PC-9 (cell line): Measurements from ENCODE around the gene ESR1. TPM values are rescaled to one million over a fixed set of nuclear protein-coding genes. Genes with fewer than 3 reads are reported as not detected.

ENCODE experiments used
- BruUV-seq: library from RNA; stranded (reverse); fragments of 400-500 nt; replicated peaks from 2 replicates; lab custom pipeline; 2021; lab: Mats Ljungman, UMichigan
- CTCF ChIA-PET: fragments of 300-600 bp; sonication (Branson Sonifier 250); formaldehyde crosslinking; loops from one replicate; lab custom pipeline; 2022; ENCODE audit warnings: antibody characterized with exemption; lab: Charles Lee
- POLR2A ChIA-PET: fragments of 300-600 bp; sonication (Branson Sonifier 250); formaldehyde crosslinking; loops from one replicate; lab custom pipeline; 2022; ENCODE audit warnings: antibody characterized with exemption; ENCODE audit not compliant: unreplicated experiment; lab: Charles Lee
- DNase-seq, 2 experiments: peaks; one replicate each; pipeline versions ENCODE4 v3.0.0 to v3.0.0-alpha.2; 2015 to 2022; ENCODE audit warnings: mixed read lengths in 1 of 2
- H2AFZ ChIP-seq: fragments of 200-600 bp; sonication (generic); 2 replicates; pipeline ENCODE4 v1.8.1; 2017; ENCODE audit warnings: antibody characterized with exemption
- H3F3A ChIP-seq: fragments of 200-600 bp; sonication (generic); 2 replicates; pipeline ENCODE4 v1.8.1; 2017; ENCODE audit warnings: antibody characterized with exemption, mild to moderate bottlenecking, low read depth; ENCODE audit not compliant: insufficient read depth
- H3K27ac ChIP-seq: fragments of 200-600 bp; sonication (generic); 2 replicates; pipeline ENCODE4 v1.6.1; 2016; ENCODE audit warnings: mixed run types
- H3K27me3 ChIP-seq: fragments of 200-600 bp; sonication (generic); 2 replicates; pipeline ENCODE4 v1.6.1; 2016; ENCODE audit warnings: low read depth, mixed run types; ENCODE audit not compliant: insufficient read depth
- H3K36me3 ChIP-seq: fragments of 200-600 bp; sonication (generic); 2 replicates; pipeline ENCODE4 v1.6.1; 2016; ENCODE audit warnings: low read depth, mixed run types
- H3K4me1 ChIP-seq: fragments of 200-600 bp; sonication (generic); replicated peaks from 2 replicates; pipeline ENCODE4 v1.6.1; 2016; ENCODE audit warnings: mixed run types; ENCODE audit not compliant: insufficient read depth
- H3K4me2 ChIP-seq: fragments of 200-600 bp; sonication (generic); 2 replicates; pipeline ENCODE4 v1.6.1; 2017; ENCODE audit warnings: mixed run types
- H3K4me3 ChIP-seq: fragments of 200-600 bp; sonication (generic); 2 replicates; pipeline ENCODE4 v1.6.1; 2016; ENCODE audit warnings: mixed run types
- H3K79me2 ChIP-seq: fragments of 200-600 bp; sonication (generic); 2 replicates; pipeline ENCODE4 v1.6.1; 2017; ENCODE audit warnings: low read depth, mixed run types
- H3K9me2 ChIP-seq: fragments of 200-600 bp; sonication (generic); 2 replicates; pipeline ENCODE4 v1.8.1; 2017; ENCODE audit warnings: mild to moderate bottlenecking; ENCODE audit not compliant: insufficient read depth
- H3K9me3 ChIP-seq: fragments of 200-600 bp; sonication (generic); 2 replicates; pipeline ENCODE4 v1.8.1; 2016; ENCODE audit warnings: low read depth; ENCODE audit not compliant: insufficient read depth
- H4K20me1 ChIP-seq: fragments of 200-600 bp; sonication (generic); 2 replicates; pipeline ENCODE4 v1.8.1; 2017; ENCODE audit not compliant: insufficient read depth
- CTCF ChIP-seq: fragments of 200-600 bp; sonication (generic); conservative IDR thresholded peaks from 2 replicates; pipeline ENCODE4 v1.6.1; 2017; ENCODE audit warnings: mixed run types, antibody characterized with exemption, mild to moderate bottlenecking, moderate library complexity
- EZH2 ChIP-seq: fragments of 200-600 bp; sonication (generic); IDR thresholded peaks from 2 replicates; pipeline ENCODE4 v1.8.0; 2017; ENCODE audit warnings: antibody characterized with exemption, low read depth
- intact Hi-C: fragments of 100-400 bp; cut with micrococcal nuclease; formaldehyde crosslinking; loops from one replicate; pipeline ENCODE4 v1.10.0; 2022; ENCODE audit not compliant: unreplicated experiment
- total RNA-seq: library from RNA; stranded (reverse); gene quantifications from 2 replicates; pipeline ENCODE4 v1.2.3, GENCODE V29; 2021

Gene ESR1
- total RNA-seq, 1 experiment from 2014 or later, result 1.5 TPM

GRCh38 chr6:152107973-152108372 is 300.5 kb downstream of the ESR1 start:
- H3K9me2 ChIP-seq, result no peaks in the 10 kb centered on the region
- H3K27me3 ChIP-seq, result no peaks in the 10 kb centered on the region
- no TSS peak for BruUV-seq
- no peak overlapping the region for H3K4me2 ChIP-seq
- intact Hi-C loops, result no loop called here
- H4K20me1 ChIP-seq, result no peaks in the 10 kb centered on the region
- H3F3A ChIP-seq, result no peaks in the 10 kb centered on the region; the same call in 1 of the 2 replicates
- H2AFZ ChIP-seq, result no peak overlapping the region
- DNase-seq, result no peak
- CTCF ChIA-PET, result no interaction called here
- TF ChIP-seq CTCF, result no peak
- no peak for TF ChIP-seq EZH2
- no peaks in the 10 kb centered on the region for H3K4me1 ChIP-seq
- H3K79me2 ChIP-seq, result no peaks in the 10 kb centered on the region
- no peak overlapping the region for H3K4me3 ChIP-seq
- POLR2A ChIA-PET, result no interaction called here
- no peaks in the 10 kb centered on the region for H3K36me3 ChIP-seq
- no peak overlapping the region for H3K27ac ChIP-seq
- no peaks in the 10 kb centered on the region for H3K9me3 ChIP-seq

GRCh38 chr6:152110886-152111820 is 303.7 kb downstream of the ESR1 start:
- Histone ChIP-seq H2AFZ (no peak overlapping the region; the same call in 1 of the 2 replicates), H3K27me3 (no peaks in the 10 kb centered on the region), H3K9me3 (no peaks in the 10 kb centered on the region), H3K4me3 (no peak overlapping the region), H3K27ac (0 out of 2 replicates have a peak overlapping the region, but pooled peaks have one; percentile 19), H3K36me3 (no peaks in the 10 kb centered on the region), H3K4me1 (no peaks in the 10 kb centered on the region), H3F3A (no peaks in the 10 kb centered on the region; the same call in 1 of the 2 replicates), H4K20me1 (no peaks in the 10 kb centered on the region), H3K4me2 (no peak overlapping the region), H3K9me2 (no peaks in the 10 kb centered on the region), H3K79me2 (no peaks in the 10 kb centered on the region)
- BruUV-seq, result no TSS peak
- POLR2A ChIA-PET, result no interaction called here
- peak; percentile 31 to 49 for DNase-seq
- CTCF ChIA-PET, result no interaction called here
- TF ChIP-seq EZH2, result no peak
- no peak for TF ChIP-seq CTCF
- intact Hi-C loops, result no loop called here

- H3K4me1 ChIP-seq, result no peaks in the 10 kb centered on the region
- H2AFZ ChIP-seq, result no peak overlapping the region
- ChIA-PET CTCF (interaction anchor here (0.6 kb wide), 1 partner anchor 304 kb away, joined by 3 read pairs; no protein-coding TSS in a partner anchor), POLR2A (no interaction called here)
- H3K4me3 ChIP-seq, result no peak overlapping the region
- no peaks in the 10 kb centered on the region for H3K9me3 ChIP-seq
- no peaks in the 10 kb centered on the region for H3K9me2 ChIP-seq
- intact Hi-C loops, result no loop called here
- no TSS peak for BruUV-seq
- H3F3A ChIP-seq, result no peaks in the 10 kb centered on the region; the same call in 1 of the 2 replicates
- H3K36me3 ChIP-seq, result no peaks in the 10 kb centered on the region
- TF ChIP-seq EZH2 (no peak), CTCF (no peak)
- DNase-seq, result no peak
- no peak overlapping the region for H3K4me2 ChIP-seq
- no peak overlapping the region for H3K27ac ChIP-seq
- no peaks in the 10 kb centered on the region for H3K27me3 ChIP-seq
- no peaks in the 10 kb centered on the region for H4K20me1 ChIP-seq
- no peaks in the 10 kb centered on the region for H3K79me2 ChIP-seq
Measured at GRCh38 chr6:152112491-152113261, 305.2 kb downstream of the ESR1 start.
